ENCODE results near the gene SSBP4. TPM values are rescaled to one million over a fixed set of nuclear protein-coding genes. Genes with fewer than 3 reads are reported as not detected.
A peak's percentile ranks its signal among the peaks of the same experiment; 100 is the strongest.

The SSBP4 gene
- total and polyA plus RNA-seq, 9 of the 15 experiments (the other 6 are each of a cell fraction or from before 2014, with no cell fraction given): 1.1 to 189 (median 39.0) TPM

GRCh38 chr19:18385675-18386542 is 33.3 kb upstream of the SSBP4 start, which contains the start of gene GDF15 (continued):
- TF ChIP-seq POLR2AphosphoS5 (IDR thresholded peaks at IDR 0.05; ENCODE audit: control insufficient read depth, insufficient read depth, low read depth, low read length) (peak; percentile 92), SP1 (CRISPR knock-in tag; IDR thresholded peaks at IDR 0.05) (peak; percentile 96), TAL1 (IDR thresholded peaks at IDR 0.05) (no peak), SMARCA4 (IDR thresholded peaks at IDR 0.05) (no peak), GATAD2B (IDR thresholded peaks at IDR 0.05; ENCODE audit: borderline replicate concordance) (peak; percentile 89; the same call in 1 of the 2 replicates), ZFP1 (CRISPR knock-in tag; IDR thresholded peaks at IDR 0.05) (no peak), RFX5 (IDR thresholded peaks at IDR 0.05; ENCODE audit: low read depth, low read length) (no peak), TAF15 (IDR thresholded peaks at IDR 0.05; ENCODE audit: low read depth, low read length) (no peak), TRIM28 (IDR thresholded peaks at IDR 0.05) (peak; percentile 51; the same call in 1 of the 2 replicates), JUN (IDR thresholded peaks at IDR 0.05; ENCODE audit: borderline replicate concordance, low read depth, low read length) (peak; percentile 56), JUN (CRISPR knock-in tag; IDR thresholded peaks at IDR 0.05; ENCODE audit: borderline replicate concordance) (0 out of 2 replicates have a peak, but pooled peaks have one; percentile 66), CCNT2 (IDR thresholded peaks at IDR 0.05; ENCODE audit: borderline replicate concordance, extremely low read depth, insufficient read length, low read depth, low read length) (peak; percentile 90), CBFA2T2 (conservative IDR thresholded peaks at IDR 0.05) (no peak)
- TF ChIP-seq, protein P1, sequence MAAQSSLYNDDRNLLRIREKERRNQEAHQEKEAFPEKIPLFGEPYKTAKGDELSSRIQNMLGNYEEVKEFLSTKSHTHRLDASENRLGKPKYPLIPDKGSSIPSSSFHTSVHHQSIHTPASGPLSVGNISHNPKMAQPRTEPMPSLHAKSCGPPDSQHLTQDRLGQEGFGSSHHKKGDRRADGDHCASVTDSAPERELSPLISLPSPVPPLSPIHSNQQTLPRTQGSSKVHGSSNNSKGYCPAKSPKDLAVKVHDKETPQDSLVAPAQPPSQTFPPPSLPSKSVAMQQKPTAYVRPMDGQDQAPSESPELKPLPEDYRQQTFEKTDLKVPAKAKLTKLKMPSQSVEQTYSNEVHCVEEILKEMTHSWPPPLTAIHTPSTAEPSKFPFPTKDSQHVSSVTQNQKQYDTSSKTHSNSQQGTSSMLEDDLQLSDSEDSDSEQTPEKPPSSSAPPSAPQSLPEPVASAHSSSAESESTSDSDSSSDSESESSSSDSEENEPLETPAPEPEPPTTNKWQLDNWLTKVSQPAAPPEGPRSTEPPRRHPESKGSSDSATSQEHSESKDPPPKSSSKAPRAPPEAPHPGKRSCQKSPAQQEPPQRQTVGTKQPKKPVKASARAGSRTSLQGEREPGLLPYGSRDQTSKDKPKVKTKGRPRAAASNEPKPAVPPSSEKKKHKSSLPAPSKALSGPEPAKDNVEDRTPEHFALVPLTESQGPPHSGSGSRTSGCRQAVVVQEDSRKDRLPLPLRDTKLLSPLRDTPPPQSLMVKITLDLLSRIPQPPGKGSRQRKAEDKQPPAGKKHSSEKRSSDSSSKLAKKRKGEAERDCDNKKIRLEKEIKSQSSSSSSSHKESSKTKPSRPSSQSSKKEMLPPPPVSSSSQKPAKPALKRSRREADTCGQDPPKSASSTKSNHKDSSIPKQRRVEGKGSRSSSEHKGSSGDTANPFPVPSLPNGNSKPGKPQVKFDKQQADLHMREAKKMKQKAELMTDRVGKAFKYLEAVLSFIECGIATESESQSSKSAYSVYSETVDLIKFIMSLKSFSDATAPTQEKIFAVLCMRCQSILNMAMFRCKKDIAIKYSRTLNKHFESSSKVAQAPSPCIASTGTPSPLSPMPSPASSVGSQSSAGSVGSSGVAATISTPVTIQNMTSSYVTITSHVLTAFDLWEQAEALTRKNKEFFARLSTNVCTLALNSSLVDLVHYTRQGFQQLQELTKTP (IDR thresholded peaks at IDR 0.05; ENCODE audit: low read depth in 1 of 2, partially characterized antibody in 2 of 2): peak; percentile 83 to 94
- TF ChIP-seq, protein P2, sequence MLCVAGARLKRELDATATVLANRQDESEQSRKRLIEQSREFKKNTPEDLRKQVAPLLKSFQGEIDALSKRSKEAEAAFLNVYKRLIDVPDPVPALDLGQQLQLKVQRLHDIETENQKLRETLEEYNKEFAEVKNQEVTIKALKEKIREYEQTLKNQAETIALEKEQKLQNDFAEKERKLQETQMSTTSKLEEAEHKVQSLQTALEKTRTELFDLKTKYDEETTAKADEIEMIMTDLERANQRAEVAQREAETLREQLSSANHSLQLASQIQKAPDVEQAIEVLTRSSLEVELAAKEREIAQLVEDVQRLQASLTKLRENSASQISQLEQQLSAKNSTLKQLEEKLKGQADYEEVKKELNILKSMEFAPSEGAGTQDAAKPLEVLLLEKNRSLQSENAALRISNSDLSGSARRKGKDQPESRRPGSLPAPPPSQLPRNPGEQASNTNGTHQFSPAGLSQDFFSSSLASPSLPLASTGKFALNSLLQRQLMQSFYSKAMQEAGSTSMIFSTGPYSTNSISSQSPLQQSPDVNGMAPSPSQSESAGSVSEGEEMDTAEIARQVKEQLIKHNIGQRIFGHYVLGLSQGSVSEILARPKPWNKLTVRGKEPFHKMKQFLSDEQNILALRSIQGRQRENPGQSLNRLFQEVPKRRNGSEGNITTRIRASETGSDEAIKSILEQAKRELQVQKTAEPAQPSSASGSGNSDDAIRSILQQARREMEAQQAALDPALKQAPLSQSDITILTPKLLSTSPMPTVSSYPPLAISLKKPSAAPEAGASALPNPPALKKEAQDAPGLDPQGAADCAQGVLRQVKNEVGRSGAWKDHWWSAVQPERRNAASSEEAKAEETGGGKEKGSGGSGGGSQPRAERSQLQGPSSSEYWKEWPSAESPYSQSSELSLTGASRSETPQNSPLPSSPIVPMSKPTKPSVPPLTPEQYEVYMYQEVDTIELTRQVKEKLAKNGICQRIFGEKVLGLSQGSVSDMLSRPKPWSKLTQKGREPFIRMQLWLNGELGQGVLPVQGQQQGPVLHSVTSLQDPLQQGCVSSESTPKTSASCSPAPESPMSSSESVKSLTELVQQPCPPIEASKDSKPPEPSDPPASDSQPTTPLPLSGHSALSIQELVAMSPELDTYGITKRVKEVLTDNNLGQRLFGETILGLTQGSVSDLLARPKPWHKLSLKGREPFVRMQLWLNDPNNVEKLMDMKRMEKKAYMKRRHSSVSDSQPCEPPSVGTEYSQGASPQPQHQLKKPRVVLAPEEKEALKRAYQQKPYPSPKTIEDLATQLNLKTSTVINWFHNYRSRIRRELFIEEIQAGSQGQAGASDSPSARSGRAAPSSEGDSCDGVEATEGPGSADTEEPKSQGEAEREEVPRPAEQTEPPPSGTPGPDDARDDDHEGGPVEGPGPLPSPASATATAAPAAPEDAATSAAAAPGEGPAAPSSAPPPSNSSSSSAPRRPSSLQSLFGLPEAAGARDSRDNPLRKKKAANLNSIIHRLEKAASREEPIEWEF (CRISPR knock-in tag; IDR thresholded peaks at IDR 0.05): peak; percentile 45; the same call in 1 of the 2 replicates

Measured in K562 (cell line).